Tibial artery (tissue), 4 donors: ENCODE results near the gene WWC1.

Source experiments
- DNase-seq, 2 donors: peaks; one replicate each; pipeline ENCODE4 v3.0.0-alpha.2; 2019
- H3K27ac ChIP-seq, 2 donors: fragments of 200-600 bp; sonication (generic) in 1 of 2; 1 replicate in 1 of 2; 2 replicates in 1 of 2; pipeline ENCODE4 v1.5.1; 2018 to 2019; ENCODE audit warnings: mild to moderate bottlenecking in 1 of 2
- H3K27me3 ChIP-seq, 2 donors: fragments of 200-600 bp; sonication (generic) in 1 of 2; one replicate each; pipeline versions ENCODE4 v1.5.1 to v1.6.0; 2016 to 2019
- H3K36me3 ChIP-seq, 3 donors: fragments of 200-600 bp; sonication (generic) in 2 of 3; one replicate each; pipeline ENCODE4 v1.5.1; 2016 to 2019; ENCODE audit warnings: mild to moderate bottlenecking in 2 of 3
- H3K4me1 ChIP-seq, 4 donors: fragments of 200-600 bp; sonication (generic) in 2 of 4; 1 replicate in 3 of 4; 2 replicates in 1 of 4; pipeline ENCODE4 v1.5.1; 2016 to 2019
- H3K4me3 ChIP-seq, 2 donors: fragments of 200-600 bp; sonication (generic) in 1 of 2; 1 replicate in 1 of 2; 2 replicates in 1 of 2; pipeline ENCODE4 v1.5.1; 2018 to 2019; ENCODE audit warnings: mild to moderate bottlenecking in 2 of 2
- H3K9me3 ChIP-seq, 3 donors: fragments of 200-600 bp; sonication (generic) in 1 of 3; one replicate each; pipeline ENCODE4 v1.5.1; 2016 to 2019
- CTCF ChIP-seq, 2 experiments: fragments of 200-600 bp in 1 of 2; fragments of 450-650 bp in 1 of 2; IDR thresholded peaks; one replicate each; pipeline ENCODE4 v1.5.1; 2017 to 2019; ENCODE audit warnings: antibody characterized with exemption in 2 of 2, mild to moderate bottlenecking in 1 of 2, moderate library complexity in 1 of 2
- intact Hi-C: fragments of 100-400 bp; cut with DNase I; formaldehyde crosslinking; loops from one replicate; pipeline ENCODE4 v1.15.0; 2023; ENCODE audit warnings: low total_unique reads

WWC1 gene

GRCh38 chr5:168513861-168514428, 222.5 kb downstream of the WWC1 start:
- no peaks in the 10 kb centered on the region for H3K27me3 ChIP-seq

More at GRCh38 chr5:168513861-168514428, 222.5 kb downstream of the WWC1 start:
- DNase-seq = no peak
- Histone ChIP-seq H3K9me3 (peaks cover 0 to 10% (median 3%) of the 10 kb centered on the region in 3 donors), H3K4me1 (no peaks in the 10 kb centered on the region), H3K4me3 (no peak overlapping the region), H3K36me3 (peaks cover 97 to 99% (median 98%) of the 10 kb centered on the region in 3 donors), H3K27ac (no peak overlapping the region)
- TF ChIP-seq CTCF (IDR thresholded peaks at IDR 0.05) = no peak
- intact Hi-C loops = no loop called here
